Measurements from ENCODE around the gene TIAM1.
A peak's percentile ranks its signal among the peaks of the same experiment; 100 is the strongest.

TIAM1 gene

GRCh38 chr21:31164713-31165694 is 179.1 kb downstream of the TIAM1 start:
- DNase-seq: no peak

- no peak for DNase-seq
Measured at GRCh38 chr21:31162827-31163226, 181.2 kb downstream of the TIAM1 start.

GRCh38 chr21:31162079-31162699 is 181.9 kb downstream of the TIAM1 start:
- no peak for DNase-seq

- DNase-seq: no peak
Measured at GRCh38 chr21:31161157-31161556, 182.9 kb downstream of the TIAM1 start.

- no peak for DNase-seq
Measured at GRCh38 chr21:31159808-31160207, 184.3 kb downstream of the TIAM1 start.

- no peak for DNase-seq
Measured at GRCh38 chr21:31158789-31159581, 185.1 kb downstream of the TIAM1 start.

- DNase-seq: no peak
Measured at GRCh38 chr21:31157756-31158155, 186.3 kb downstream of the TIAM1 start.

GRCh38 chr21:31156662-31157061 is 187.4 kb downstream of the TIAM1 start:
- no peak for DNase-seq

GRCh38 chr21:31156169-31156568 is 187.9 kb downstream of the TIAM1 start:
- DNase-seq: no peak

- no peak for DNase-seq
Measured at GRCh38 chr21:31151156-31152045, 192.7 kb downstream of the TIAM1 start.

- no peak for DNase-seq
Measured at GRCh38 chr21:31145274-31145673, 198.8 kb downstream of the TIAM1 start.

- DNase-seq: no peak
Measured at GRCh38 chr21:31143036-31143435, 201.0 kb downstream of the TIAM1 start.

GRCh38 chr21:31142600-31142999 is 201.5 kb downstream of the TIAM1 start:
- DNase-seq: peak; percentile 29

- DNase-seq: no peak
Measured at GRCh38 chr21:31141389-31142000, 202.6 kb downstream of the TIAM1 start.

GRCh38 chr21:31140676-31141075 is 203.4 kb downstream of the TIAM1 start:
- no peak for DNase-seq

GRCh38 chr21:31140025-31140424 is 204.0 kb downstream of the TIAM1 start:
- DNase-seq: no peak

- DNase-seq: no peak
Measured at GRCh38 chr21:31137960-31138359, 206.1 kb downstream of the TIAM1 start.

- DNase-seq: no peak
Measured at GRCh38 chr21:31136891-31137290, 207.2 kb downstream of the TIAM1 start.

- DNase-seq: no peak
Measured at GRCh38 chr21:31135531-31136184, 208.4 kb downstream of the TIAM1 start.

GRCh38 chr21:31133243-31133830 is 210.7 kb downstream of the TIAM1 start:
- DNase-seq: no peak
